ENCODE results near the gene OVCH1. TPM values are rescaled to one million over a fixed set of nuclear protein-coding genes. Genes with fewer than 3 reads are reported as not detected.
"Not testable (repeated sequence)": the region's sequence is repeated elsewhere in the genome, so short reads cannot be mapped to it uniquely, and the experiment has no call there.

Gene OVCH1
- total RNA-seq, 1 donor from 2014 or later: not detected

DNA sequence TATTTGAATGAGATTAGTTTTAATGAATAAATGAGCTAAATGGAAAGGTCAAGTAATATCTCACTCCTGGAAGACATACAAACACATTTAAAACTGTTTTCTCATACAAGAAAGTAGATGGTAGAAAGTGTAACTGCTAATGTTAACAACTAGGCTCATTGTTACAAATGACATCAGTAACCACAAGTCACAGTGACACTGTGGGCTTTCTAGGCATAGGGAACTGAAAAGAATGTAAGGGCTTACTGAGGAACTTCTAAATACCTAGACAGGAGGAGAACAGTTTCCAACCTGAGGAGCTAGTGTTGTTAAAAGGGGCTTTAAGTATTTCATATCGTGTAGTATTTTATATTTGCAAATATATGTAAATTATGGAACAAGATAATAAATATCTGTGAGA lies 99.0 kb downstream of the OVCH1 start:
- no peak overlapping the region for H3K4me3 ChIP-seq (ENCODE audit: low read depth, low read length)
- no peak for DNase-seq (ENCODE audit: low read depth)
- TF ChIP-seq, protein P1, sequence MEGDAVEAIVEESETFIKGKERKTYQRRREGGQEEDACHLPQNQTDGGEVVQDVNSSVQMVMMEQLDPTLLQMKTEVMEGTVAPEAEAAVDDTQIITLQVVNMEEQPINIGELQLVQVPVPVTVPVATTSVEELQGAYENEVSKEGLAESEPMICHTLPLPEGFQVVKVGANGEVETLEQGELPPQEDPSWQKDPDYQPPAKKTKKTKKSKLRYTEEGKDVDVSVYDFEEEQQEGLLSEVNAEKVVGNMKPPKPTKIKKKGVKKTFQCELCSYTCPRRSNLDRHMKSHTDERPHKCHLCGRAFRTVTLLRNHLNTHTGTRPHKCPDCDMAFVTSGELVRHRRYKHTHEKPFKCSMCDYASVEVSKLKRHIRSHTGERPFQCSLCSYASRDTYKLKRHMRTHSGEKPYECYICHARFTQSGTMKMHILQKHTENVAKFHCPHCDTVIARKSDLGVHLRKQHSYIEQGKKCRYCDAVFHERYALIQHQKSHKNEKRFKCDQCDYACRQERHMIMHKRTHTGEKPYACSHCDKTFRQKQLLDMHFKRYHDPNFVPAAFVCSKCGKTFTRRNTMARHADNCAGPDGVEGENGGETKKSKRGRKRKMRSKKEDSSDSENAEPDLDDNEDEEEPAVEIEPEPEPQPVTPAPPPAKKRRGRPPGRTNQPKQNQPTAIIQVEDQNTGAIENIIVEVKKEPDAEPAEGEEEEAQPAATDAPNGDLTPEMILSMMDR (IDR thresholded peaks at IDR 0.05; ENCODE audit: insufficient read depth, low read length, poor library complexity, severe bottlenecking): no peak

DNA sequence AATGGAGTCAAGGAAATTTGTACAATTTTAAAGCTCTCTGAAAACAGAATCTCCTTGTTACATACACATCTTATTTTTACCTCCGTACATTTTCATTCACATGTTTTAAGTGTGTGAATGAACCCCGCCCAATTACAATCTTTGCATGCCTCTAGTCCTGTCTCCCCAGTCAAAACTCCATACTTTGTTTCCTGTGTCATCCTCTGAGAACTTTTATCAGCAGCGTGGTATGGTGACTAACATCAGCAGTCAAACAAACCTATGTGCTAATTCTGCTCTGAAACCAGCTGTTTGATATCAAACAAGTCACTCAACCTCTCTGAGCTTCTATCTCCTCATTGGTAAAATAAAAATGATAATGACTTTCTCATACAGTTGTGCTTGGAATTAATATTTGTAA lies 100.7 kb downstream of the OVCH1 start:
- TF ChIP-seq, protein P1 (IDR thresholded peaks at IDR 0.05; ENCODE audit: insufficient read depth, low read length, poor library complexity, severe bottlenecking): no peak
- Histone ChIP-seq H3K27me3 (ENCODE audit: control insufficient read depth, insufficient read depth, low read length) (no peaks in the 10 kb centered on the region), H3K36me3 (ENCODE audit: control insufficient read depth, insufficient read depth, low read length) (no peaks in the 10 kb centered on the region), H3K4me3 (ENCODE audit: low read depth, low read length) (no peak overlapping the region)
- DNase-seq (ENCODE audit: low read depth): no peak

More for the DNA sequence above, 99.0 kb downstream of the OVCH1 start:
- Histone ChIP-seq H3K36me3 (ENCODE audit: control insufficient read depth, insufficient read depth, low read length) (no peaks in the 10 kb centered on the region), H3K27me3 (ENCODE audit: control insufficient read depth, insufficient read depth, low read length) (no peaks in the 10 kb centered on the region)

DNA sequence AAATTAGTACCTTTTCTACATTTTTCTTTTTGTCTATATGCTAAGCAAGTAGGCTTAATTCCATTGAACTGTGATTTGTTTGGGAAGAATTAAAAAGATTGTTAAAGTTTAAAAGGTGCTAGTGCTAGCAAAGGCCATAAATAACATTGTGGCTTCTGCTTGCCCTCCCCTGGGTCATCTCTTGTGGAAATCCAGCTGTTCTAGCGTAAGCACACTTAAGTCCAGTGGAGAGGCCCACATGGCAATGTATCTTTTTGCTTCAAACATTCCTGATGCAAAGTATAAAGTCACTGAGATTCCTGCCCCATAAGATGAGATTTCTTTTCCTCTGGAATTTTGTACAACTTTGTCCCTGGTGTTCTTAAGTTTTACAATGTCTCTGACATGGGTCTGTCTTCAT lies 102.1 kb downstream of the OVCH1 start:
- Histone ChIP-seq H3K36me3 (ENCODE audit: control insufficient read depth, insufficient read depth, low read length) (no peaks in the 10 kb centered on the region), H3K27me3 (ENCODE audit: control insufficient read depth, insufficient read depth, low read length) (no peaks in the 10 kb centered on the region), H3K4me3 (ENCODE audit: low read depth, low read length) (no peak overlapping the region)
- TF ChIP-seq, protein P1 (IDR thresholded peaks at IDR 0.05; ENCODE audit: insufficient read depth, low read length, poor library complexity, severe bottlenecking): no peak
- no peak for DNase-seq (ENCODE audit: low read depth)

DNA sequence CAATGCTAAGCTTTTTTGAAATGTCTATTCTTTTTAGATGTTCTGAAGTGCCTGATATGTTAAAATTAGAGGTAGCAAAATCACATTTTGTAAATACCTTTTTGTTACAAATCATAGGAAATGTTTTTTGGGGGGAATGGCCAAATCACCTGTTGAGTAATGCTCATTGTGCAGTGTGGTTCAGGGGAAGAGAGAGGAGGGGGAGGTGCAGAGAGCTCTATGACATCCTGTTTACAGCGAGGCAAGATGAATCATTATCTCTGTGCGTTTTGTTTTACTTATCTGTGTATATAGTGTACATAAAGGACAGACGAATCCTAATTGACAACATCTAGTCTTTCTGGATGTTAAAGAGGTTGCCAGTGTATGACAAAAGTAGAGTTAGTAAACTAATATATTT lies 107.1 kb downstream of the OVCH1 start:
- H3K27me3 ChIP-seq (ENCODE audit: control insufficient read depth, insufficient read depth, low read length); H3K36me3 ChIP-seq (ENCODE audit: control insufficient read depth, insufficient read depth, low read length); DNase-seq (ENCODE audit: low read depth); H3K4me3 ChIP-seq (ENCODE audit: low read depth, low read length): not testable (repeated sequence)

DNA sequence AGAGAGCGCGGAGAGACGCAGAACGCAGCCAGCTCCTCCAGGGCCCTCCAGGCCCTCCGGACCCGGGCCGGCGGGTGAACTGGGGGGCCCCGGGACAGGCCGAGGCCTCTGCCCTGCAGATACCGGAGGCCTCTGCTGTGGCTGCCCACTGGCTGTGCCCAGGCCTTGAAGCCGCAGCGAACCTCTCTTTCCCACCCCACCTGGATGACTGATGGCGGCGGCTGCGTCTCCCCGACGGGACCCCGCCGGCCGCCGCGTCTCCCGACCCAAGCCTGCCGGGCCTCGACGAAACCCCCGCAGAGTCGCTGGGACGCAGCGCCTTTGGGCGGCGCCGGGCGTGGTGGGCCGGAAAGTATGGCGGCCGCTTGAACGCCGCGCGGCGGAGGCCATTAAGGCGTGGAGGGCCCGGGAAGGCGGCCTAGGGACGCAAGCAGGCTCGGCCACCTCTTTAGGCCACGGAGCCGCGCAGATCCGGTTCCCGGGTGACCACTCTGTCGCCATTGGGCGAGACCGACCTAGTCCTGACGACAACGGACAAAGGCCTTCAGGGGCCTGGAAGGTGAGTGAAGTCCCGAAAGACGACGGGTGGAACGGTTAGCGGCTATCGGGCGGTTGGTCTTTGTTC lies 108.1 kb downstream of the OVCH1 start:
- Histone ChIP-seq H3K4me3 (ENCODE audit: low read depth, low read length) (no peak overlapping the region), H3K36me3 (ENCODE audit: control insufficient read depth, insufficient read depth, low read length) (no peaks in the 10 kb centered on the region), H3K27me3 (ENCODE audit: control insufficient read depth, insufficient read depth, low read length) (no peaks in the 10 kb centered on the region)
- DNase-seq (ENCODE audit: low read depth): no peak
- TF ChIP-seq, protein P1 (IDR thresholded peaks at IDR 0.05; ENCODE audit: insufficient read depth, low read length, poor library complexity, severe bottlenecking): no peak

DNA sequence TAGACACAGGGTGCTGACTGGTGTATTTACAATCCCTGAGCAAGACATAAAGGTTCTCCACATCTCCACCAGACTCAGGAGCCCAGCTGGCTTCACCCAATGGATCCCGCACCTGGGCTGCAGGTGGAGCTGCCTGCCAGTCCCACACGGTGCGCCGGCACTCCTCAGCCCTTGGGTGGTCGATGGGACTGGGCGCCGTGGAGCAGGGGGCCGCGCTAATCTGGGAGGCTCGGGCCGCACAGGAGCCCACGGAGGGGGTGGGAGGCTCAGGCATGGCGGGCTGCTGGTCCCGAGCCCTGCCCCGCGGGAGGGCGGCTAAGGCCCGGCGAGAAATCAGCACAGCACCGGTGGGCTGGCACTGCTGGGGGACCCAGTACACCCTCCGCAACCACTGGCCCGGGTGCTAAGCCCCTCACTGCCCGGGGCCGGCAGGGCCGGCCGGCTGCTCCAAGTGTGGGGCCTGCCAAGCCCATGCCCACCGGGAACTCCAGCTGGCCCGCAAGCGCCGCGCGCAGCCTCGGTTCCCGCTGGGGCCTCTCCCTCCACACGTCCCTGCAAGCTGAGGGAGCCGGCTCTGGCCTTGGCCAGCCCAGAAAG lies 111.3 kb downstream of the OVCH1 start:
- H3K4me3 ChIP-seq (ENCODE audit: low read depth, low read length); H3K36me3 ChIP-seq (ENCODE audit: control insufficient read depth, insufficient read depth, low read length); DNase-seq (ENCODE audit: low read depth); H3K27me3 ChIP-seq (ENCODE audit: control insufficient read depth, insufficient read depth, low read length): not testable (repeated sequence)

DNA sequence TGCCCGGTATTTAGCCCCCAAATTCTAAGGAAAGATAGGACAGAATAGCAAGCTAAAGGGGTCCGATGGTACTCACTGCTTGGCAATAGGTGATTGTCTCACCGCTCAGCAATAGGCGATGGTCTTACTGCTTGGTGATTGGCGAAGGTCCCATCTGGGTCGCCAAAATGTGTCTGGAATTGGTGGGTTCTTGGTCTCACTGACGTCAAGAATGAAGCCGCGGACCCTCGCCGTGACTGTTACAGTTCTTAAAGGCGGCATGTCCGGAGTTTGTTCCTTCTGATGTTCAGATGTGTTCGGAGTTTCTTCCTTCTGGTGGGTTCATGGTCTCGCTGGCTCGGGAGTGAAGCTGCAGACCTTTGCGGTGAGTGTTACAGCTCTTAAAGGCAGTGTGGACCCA lies 112.3 kb downstream of the OVCH1 start:
- not testable (repeated sequence) for H3K27me3 ChIP-seq (ENCODE audit: control insufficient read depth, insufficient read depth, low read length); H3K36me3 ChIP-seq (ENCODE audit: control insufficient read depth, insufficient read depth, low read length); DNase-seq (ENCODE audit: low read depth); H3K4me3 ChIP-seq (ENCODE audit: low read depth, low read length)

Data from kidney epithelial cell (primary cell).